Ascending aorta (tissue), 2 donors: ENCODE measurements around the gene ZGPAT. TPM values are rescaled to one million over a fixed set of nuclear protein-coding genes. Genes with fewer than 3 reads are reported as not detected.

Source experiments
- DNase-seq, 2 donors: peaks; one replicate each; pipeline ENCODE4 v3.0.0-alpha.2; 2019; ENCODE audit warnings: low spot score in 2 of 2
- H3K27ac ChIP-seq, 2 donors: fragments of 200-600 bp; sonication (generic); one replicate each; pipeline ENCODE4 v1.5.1; 2016 to 2017; ENCODE audit warnings: mild to moderate bottlenecking in 1 of 2
- H3K27me3 ChIP-seq: fragments of 200-600 bp; sonication (generic); one replicate; pipeline ENCODE4 v1.5.1; 2017
- H3K36me3 ChIP-seq, 2 donors: fragments of 200-600 bp; sonication (generic); one replicate each; pipeline ENCODE4 v1.5.1; 2016
- H3K4me1 ChIP-seq, 2 donors: fragments of 200-600 bp; sonication (generic); one replicate each; pipeline ENCODE4 v1.5.1; 2016 to 2017; ENCODE audit warnings: mild to moderate bottlenecking in 1 of 2
- H3K4me3 ChIP-seq, 2 donors: fragments of 200-600 bp; sonication (generic); one replicate each; pipeline ENCODE4 v1.5.1; 2016 to 2017; ENCODE audit warnings: mild to moderate bottlenecking in 1 of 2
- H3K9me3 ChIP-seq, 2 donors: fragments of 200-600 bp; sonication (generic); one replicate each; pipeline ENCODE4 v1.5.1; 2016
- intact Hi-C: fragments of 100-400 bp; cut with DNase I; formaldehyde crosslinking; loops from one replicate; pipeline ENCODE4 v1.15.1; 2023
- total RNA-seq: library from RNA; depleted of rRNA; stranded (reverse); fragments of >200 nt; gene quantifications from one replicate; pipeline ENCODE4 v1.1.0, GENCODE V29; 2016
- TF ChIP-seq, protein P1 (sequence below), 3 experiments: fragments of 200-600 bp in 2 of 3; fragments of 450-650 bp in 1 of 3; sonication (generic) in 2 of 3; IDR thresholded peaks; one replicate each; pipeline ENCODE4 v1.5.1; 2016 to 2019; ENCODE audit warnings: antibody characterized with exemption in 3 of 3, mild to moderate bottlenecking in 1 of 3, moderate library complexity in 1 of 3

The ZGPAT gene
- total RNA-seq, 1 donor from 2014 or later, result 42.4 TPM

DNA sequence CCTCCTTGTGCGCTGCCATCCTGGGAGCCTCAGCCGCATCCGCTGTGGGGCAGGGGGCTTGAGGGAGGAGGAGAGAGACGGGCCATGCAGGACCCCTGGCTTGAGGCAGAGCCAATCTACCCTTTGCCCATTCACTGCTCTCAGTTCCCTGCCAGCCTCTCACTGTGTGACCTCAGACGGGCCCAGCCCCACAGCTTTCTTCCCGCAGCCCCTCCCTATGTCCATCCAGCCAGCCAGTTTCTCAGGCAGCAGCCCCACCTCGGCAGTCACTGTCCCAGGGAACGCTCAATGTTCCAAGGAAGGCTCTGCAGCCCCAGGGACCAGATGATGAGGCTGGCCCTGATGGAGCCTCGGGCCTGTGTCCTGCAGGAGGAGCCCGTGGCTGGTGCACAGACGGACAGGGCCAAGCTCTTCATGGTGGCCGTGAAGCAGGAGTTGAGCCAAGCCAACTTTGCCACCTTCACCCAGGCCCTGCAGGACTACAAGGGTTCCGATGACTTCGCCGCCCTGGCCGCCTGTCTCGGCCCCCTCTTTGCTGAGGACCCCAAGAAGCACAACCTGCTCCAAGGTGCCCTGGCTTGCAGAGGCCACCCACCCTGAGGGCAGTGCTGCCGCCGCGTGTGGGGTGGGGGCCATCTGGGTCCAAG, 15.3 kb upstream of the ZGPAT start:
- intact Hi-C loops, result no loop called here
- no peaks in the 10 kb centered on the region for H3K27me3 ChIP-seq
- no peaks in the 10 kb centered on the region for H3K9me3 ChIP-seq
- TF ChIP-seq, protein P1, sequence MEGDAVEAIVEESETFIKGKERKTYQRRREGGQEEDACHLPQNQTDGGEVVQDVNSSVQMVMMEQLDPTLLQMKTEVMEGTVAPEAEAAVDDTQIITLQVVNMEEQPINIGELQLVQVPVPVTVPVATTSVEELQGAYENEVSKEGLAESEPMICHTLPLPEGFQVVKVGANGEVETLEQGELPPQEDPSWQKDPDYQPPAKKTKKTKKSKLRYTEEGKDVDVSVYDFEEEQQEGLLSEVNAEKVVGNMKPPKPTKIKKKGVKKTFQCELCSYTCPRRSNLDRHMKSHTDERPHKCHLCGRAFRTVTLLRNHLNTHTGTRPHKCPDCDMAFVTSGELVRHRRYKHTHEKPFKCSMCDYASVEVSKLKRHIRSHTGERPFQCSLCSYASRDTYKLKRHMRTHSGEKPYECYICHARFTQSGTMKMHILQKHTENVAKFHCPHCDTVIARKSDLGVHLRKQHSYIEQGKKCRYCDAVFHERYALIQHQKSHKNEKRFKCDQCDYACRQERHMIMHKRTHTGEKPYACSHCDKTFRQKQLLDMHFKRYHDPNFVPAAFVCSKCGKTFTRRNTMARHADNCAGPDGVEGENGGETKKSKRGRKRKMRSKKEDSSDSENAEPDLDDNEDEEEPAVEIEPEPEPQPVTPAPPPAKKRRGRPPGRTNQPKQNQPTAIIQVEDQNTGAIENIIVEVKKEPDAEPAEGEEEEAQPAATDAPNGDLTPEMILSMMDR (IDR thresholded peaks at IDR 0.05), result no peak
- no peak overlapping the region for H3K27ac ChIP-seq
- H3K4me1 ChIP-seq, result peaks cover under 1 to 8% of the 10 kb centered on the region in 2 donors
- H3K36me3 ChIP-seq, result peaks cover 9 to 29% of the 10 kb centered on the region in 2 donors
- no peak overlapping the region for H3K4me3 ChIP-seq
- no peak for DNase-seq

DNA sequence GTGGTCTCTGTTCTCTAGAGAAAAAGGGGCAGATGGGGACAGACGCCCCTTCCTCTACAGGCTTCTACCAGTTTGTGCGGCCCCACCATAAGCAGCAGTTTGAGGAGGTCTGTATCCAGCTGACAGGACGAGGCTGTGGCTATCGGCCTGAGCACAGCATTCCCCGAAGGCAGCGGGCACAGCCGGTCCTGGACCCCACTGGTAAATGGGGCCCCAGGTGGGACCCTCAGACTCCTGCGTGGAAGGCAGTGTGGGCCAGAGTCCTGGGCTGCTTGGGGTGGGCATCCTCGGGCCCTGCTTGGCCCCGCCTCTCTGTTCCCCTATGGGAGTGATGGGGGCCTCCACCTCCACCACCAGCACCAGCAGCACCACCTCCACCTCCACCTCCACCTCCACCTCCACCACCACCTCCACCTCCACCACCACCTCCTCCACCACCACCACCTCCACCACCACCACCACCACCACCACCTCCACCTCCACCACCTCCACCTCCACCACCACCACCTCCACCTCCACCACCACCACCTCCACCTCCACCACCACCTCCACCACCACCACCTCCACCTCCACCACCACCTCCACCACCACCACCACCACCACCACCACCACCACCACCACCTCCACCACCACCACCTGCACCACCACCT, 14.6 kb upstream of the ZGPAT start:
- no peaks in the 10 kb centered on the region for H3K27me3 ChIP-seq
- DNase-seq, result no peak
- H3K36me3 ChIP-seq, result peaks cover 9 to 29% of the 10 kb centered on the region in 2 donors
- TF ChIP-seq, protein P1 (IDR thresholded peaks at IDR 0.05), result no peak
- H3K9me3 ChIP-seq, result no peaks in the 10 kb centered on the region
- H3K4me3 ChIP-seq, result no peak overlapping the region
- no peak overlapping the region for H3K27ac ChIP-seq
- H3K4me1 ChIP-seq, result peaks cover 0 to 8% of the 10 kb centered on the region in 2 donors
- intact Hi-C loops, result no loop called here

DNA sequence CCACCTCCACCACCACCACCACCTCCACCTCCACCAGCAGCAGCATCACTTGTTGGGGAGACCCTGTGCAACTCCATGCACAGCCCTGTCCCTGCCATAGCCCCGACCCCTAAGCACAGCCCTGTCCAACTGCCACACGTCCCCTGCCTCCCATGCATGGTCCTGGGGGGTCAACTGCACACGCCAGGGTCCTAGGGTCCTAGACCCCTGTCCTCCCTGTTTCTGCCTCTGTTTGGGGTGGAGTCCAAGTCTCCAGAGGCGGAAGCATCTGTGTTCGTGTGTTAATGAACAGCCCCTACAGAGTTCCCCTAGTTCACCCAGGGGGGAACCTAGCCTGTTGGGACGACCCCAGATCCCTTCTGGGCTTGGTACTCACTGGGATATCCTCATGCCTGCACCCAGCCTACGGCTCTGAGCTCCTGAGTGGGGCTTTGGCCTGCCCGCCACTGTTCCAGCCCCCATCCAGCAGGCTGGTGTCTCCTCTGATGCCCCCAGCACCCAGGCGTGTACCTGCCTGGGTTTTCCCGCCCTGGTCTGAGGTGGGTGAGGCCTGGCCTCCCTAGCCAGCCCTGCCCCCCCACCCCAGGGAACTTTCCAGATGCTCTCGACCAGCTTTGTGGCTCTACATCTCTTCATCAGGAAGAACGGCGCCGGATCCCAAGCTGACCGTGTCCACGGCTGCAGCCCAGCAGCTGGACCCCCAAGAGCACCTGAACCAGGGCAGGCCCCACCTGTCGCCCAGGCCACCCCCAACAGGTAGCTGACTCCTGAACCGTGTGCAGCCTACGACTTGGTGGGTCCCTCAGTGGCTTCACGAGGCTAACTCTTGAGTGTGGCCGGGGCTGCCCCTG, 13.9 kb upstream of the ZGPAT start:
- peaks cover 9 to 29% of the 10 kb centered on the region in 2 donors for H3K36me3 ChIP-seq
- TF ChIP-seq, protein P1 (IDR thresholded peaks at IDR 0.05), result no peak
- H3K4me3 ChIP-seq, result no peak overlapping the region
- intact Hi-C loops, result no loop called here
- H3K4me1 ChIP-seq, result peaks cover 7 to 15% of the 10 kb centered on the region in 2 donors
- H3K27me3 ChIP-seq, result no peaks in the 10 kb centered on the region
- no peaks in the 10 kb centered on the region for H3K9me3 ChIP-seq
- DNase-seq, result no peak
- H3K27ac ChIP-seq, result no peak overlapping the region

DNA sequence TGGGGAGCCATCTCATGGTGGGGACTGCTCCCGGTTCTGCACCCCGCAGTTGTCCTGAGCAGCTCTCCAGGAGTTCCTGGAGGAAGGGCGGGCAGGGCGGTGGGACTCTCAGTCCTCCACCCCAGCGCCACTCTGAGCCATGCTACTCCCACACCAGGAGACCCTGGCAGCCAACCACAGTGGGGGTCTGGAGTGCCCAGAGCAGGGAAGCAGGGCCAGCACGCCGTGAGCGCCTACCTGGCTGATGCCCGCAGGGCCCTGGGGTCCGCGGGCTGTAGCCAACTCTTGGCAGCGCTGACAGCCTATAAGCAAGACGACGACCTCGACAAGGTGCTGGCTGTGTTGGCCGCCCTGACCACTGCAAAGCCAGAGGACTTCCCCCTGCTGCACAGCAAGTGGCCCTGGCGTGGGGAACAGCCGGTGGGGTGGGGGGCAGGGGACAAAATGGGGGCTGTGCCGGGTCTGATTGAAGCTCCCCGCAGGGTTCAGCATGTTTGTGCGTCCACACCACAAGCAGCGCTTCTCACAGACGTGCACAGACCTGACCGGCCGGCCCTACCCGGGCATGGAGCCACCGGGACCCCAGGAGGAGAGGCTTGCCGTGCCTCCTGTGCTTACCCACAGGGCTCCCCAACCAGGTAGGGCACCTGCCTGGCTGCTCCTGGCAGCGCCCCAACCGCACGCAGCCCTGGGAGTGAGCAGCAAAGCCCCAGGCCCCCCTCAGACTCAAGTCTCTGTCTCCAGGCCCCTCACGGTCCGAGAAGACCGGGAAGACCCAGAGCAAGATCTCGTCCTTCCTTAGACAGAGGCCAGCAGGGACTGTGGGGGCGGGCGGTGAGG, 13.0 kb upstream of the ZGPAT start:
- TF ChIP-seq, protein P1 (IDR thresholded peaks at IDR 0.05), result no peak

More for the DNA sequence above, 13.0 kb upstream of the ZGPAT start:
- DNase-seq, result no peak
- intact Hi-C loops, result loop anchor here (5.0 kb wide), 1 partner anchor 33 kb away; no protein-coding TSS in a partner anchor
- no peak overlapping the region for H3K27ac ChIP-seq
- peaks cover 9 to 31% of the 10 kb centered on the region in 2 donors for H3K36me3 ChIP-seq
- H3K27me3 ChIP-seq, result no peaks in the 10 kb centered on the region
- H3K4me1 ChIP-seq, result peaks cover 16 to 18% of the 10 kb centered on the region in 2 donors
- H3K9me3 ChIP-seq, result no peaks in the 10 kb centered on the region
- H3K4me3 ChIP-seq, result no peak overlapping the region
